Mesenchymal stem cell (in vitro differentiated cells and primary cell): ENCODE results near the gene GALNT10.

Experiments used
- DNase-seq: peaks from one replicate; pipeline ENCODE4 v3.0.0-alpha.2; 2013
- H2AFZ ChIP-seq: one replicate; pipeline ENCODE4 v1.6.1; 2013; ENCODE audit warnings: low read depth, mild to moderate bottlenecking, control low read depth, inconsistent platforms, low read length, moderate library complexity
- H2AK5ac ChIP-seq: 2 replicates; pipeline ENCODE4 v1.6.1; 2013; ENCODE audit warnings: low read length, moderate library complexity, mild to moderate bottlenecking, inconsistent platforms; ENCODE audit not compliant: severe bottlenecking
- H2BK120ac ChIP-seq: one replicate; pipeline ENCODE4 v1.6.1; 2013; ENCODE audit warnings: low read depth, mild to moderate bottlenecking, inconsistent platforms, low read length, moderate library complexity
- H2BK12ac ChIP-seq, 2 experiments: one replicate each; pipeline ENCODE4 v1.6.1; 2013; ENCODE audit warnings: inconsistent platforms in 2 of 2, low read length in 2 of 2, mild to moderate bottlenecking in 2 of 2, moderate library complexity in 2 of 2, control low read depth in 1 of 2
- H2BK15ac ChIP-seq: one replicate; pipeline ENCODE4 v1.6.1; 2013; ENCODE audit warnings: mild to moderate bottlenecking, low read depth, inconsistent platforms; ENCODE audit not compliant: poor library complexity, severe bottlenecking
- H2BK5ac ChIP-seq: 2 replicates; pipeline ENCODE4 v1.6.1; 2013; ENCODE audit warnings: low read depth, mild to moderate bottlenecking, low read length, control low read depth, inconsistent platforms; ENCODE audit not compliant: poor library complexity, severe bottlenecking
- H3K14ac ChIP-seq, 2 experiments: one replicate each; pipeline ENCODE4 v1.6.1; 2013; ENCODE audit warnings: inconsistent platforms in 2 of 2, low read length in 2 of 2, control low read depth in 1 of 2, mild to moderate bottlenecking in 1 of 2, moderate library complexity in 1 of 2
- H3K18ac ChIP-seq, 2 experiments: one replicate each; pipeline ENCODE4 v1.6.1; 2013; ENCODE audit warnings: inconsistent platforms in 2 of 2, low read length in 2 of 2, control low read depth in 1 of 2, low read depth in 1 of 2, mild to moderate bottlenecking in 1 of 2
- H3K23ac ChIP-seq, 2 experiments: one replicate each; pipeline ENCODE4 v1.6.1; 2013; ENCODE audit warnings: inconsistent platforms in 2 of 2, low read length in 2 of 2, mild to moderate bottlenecking in 2 of 2, moderate library complexity in 2 of 2, control low read depth in 1 of 2
- H3K27ac ChIP-seq: 2 replicates; pipeline ENCODE4 v1.5.1; 2013; ENCODE audit warnings: mild to moderate bottlenecking, moderate library complexity, low read length, control low read depth, inconsistent platforms; ENCODE audit not compliant: poor library complexity, severe bottlenecking
- H3K27me3 ChIP-seq, 2 experiments: 2 replicates each; pipeline versions ENCODE4 v1.6.1 to v1.7.0; 2013; ENCODE audit warnings: low read length in 2 of 2, mild to moderate bottlenecking in 2 of 2, moderate library complexity in 2 of 2, control low read depth in 1 of 2, inconsistent platforms in 1 of 2; ENCODE audit not compliant: control insufficient read depth in 1 of 2, insufficient read depth in 1 of 2
- H3K36me3 ChIP-seq, 2 experiments: 2 replicates each; pipeline versions ENCODE4 v1.6.1 to v1.7.0; 2013; ENCODE audit warnings: low read length in 2 of 2, control low read depth in 1 of 2, inconsistent platforms in 1 of 2, low read depth in 1 of 2, mild to moderate bottlenecking in 1 of 2; ENCODE audit not compliant: insufficient read depth in 2 of 2, control insufficient read depth in 1 of 2
- H3K4ac ChIP-seq, 2 experiments: one replicate each; pipeline ENCODE4 v1.6.1; 2013; ENCODE audit warnings: inconsistent platforms in 2 of 2, low read length in 2 of 2, mild to moderate bottlenecking in 2 of 2, moderate library complexity in 2 of 2, control low read depth in 1 of 2, low read depth in 1 of 2
- H3K4me1 ChIP-seq: 2 replicates; pipeline ENCODE4 v1.6.1; 2013; ENCODE audit warnings: low read depth, low read length, control low read depth; ENCODE audit not compliant: control insufficient read depth, insufficient read depth
- H3K4me2 ChIP-seq: 2 replicates; pipeline ENCODE4 v1.6.1; 2013; ENCODE audit warnings: low read length, mild to moderate bottlenecking, inconsistent platforms; ENCODE audit not compliant: poor library complexity, severe bottlenecking
- H3K4me3 ChIP-seq, 2 experiments: 2 replicates each; pipeline versions ENCODE4 v1.5.1 to v1.7.0; 2013; ENCODE audit warnings: low read length in 2 of 2, mild to moderate bottlenecking in 2 of 2, control low read depth in 1 of 2, low read depth in 1 of 2; ENCODE audit not compliant: insufficient read depth in 1 of 2
- H3K79me1 ChIP-seq: replicated peaks from 2 replicates; pipeline ENCODE4 v1.6.1; 2013; ENCODE audit warnings: mild to moderate bottlenecking, control low read depth, low read length, inconsistent platforms; ENCODE audit not compliant: poor library complexity, severe bottlenecking
- H3K9ac ChIP-seq: 2 replicates; pipeline ENCODE4 v1.7.0; 2013; ENCODE audit warnings: mild to moderate bottlenecking, low read length, moderate library complexity
- H3K9me3 ChIP-seq: 2 replicates; pipeline ENCODE4 v1.7.0; 2013; ENCODE audit warnings: mild to moderate bottlenecking, low read length; ENCODE audit not compliant: control insufficient read depth
- H4K8ac ChIP-seq: one replicate; pipeline ENCODE4 v1.6.1; 2013; ENCODE audit warnings: inconsistent platforms, mild to moderate bottlenecking, low read length, moderate library complexity
- H4K91ac ChIP-seq: one replicate; pipeline ENCODE4 v1.6.1; 2013; ENCODE audit warnings: mild to moderate bottlenecking, low read length, inconsistent platforms
- WGBS: methylation state at CpG from one replicate; pipeline ENCODE4 v1.1.7; 2013; ENCODE audit warnings: mixed read lengths; 5-methylcytosine and 5-hydroxymethylcytosine counted together

GALNT10 gene

GRCh38 chr5:154179846-154180710, 10.5 kb upstream of the GALNT10 start:
- no peak overlapping the region for H2AK5ac ChIP-seq
- H2BK5ac ChIP-seq, result no peak overlapping the region
- H3K4me2 ChIP-seq, result no peak overlapping the region
- H4K8ac ChIP-seq, result no peak overlapping the region
- no peak overlapping the region for H3K4me3 ChIP-seq
- peaks cover 32 to 49% of the 10 kb centered on the region in 2 experiments for H3K27me3 ChIP-seq
- H3K18ac ChIP-seq, result no peak overlapping the region
- H2BK12ac ChIP-seq, result no peak overlapping the region
- no peaks in the 10 kb centered on the region for H3K4me1 ChIP-seq
- H2BK120ac ChIP-seq, result no peak overlapping the region
- no peaks in the 10 kb centered on the region for H3K79me1 ChIP-seq
- H3K36me3 ChIP-seq, result no peaks in the 10 kb centered on the region
- H2AFZ ChIP-seq, result no peak overlapping the region
- no peak overlapping the region for H4K91ac ChIP-seq
- no peak overlapping the region for H3K9ac ChIP-seq
- no peaks in the 10 kb centered on the region for H3K9me3 ChIP-seq
- no peak overlapping the region for H3K14ac ChIP-seq
- 64% methylated on average over 13 of the region's 13 CpGs for WGBS
- H3K27ac ChIP-seq, result no peak overlapping the region
- peak; percentile 68 for DNase-seq
- H3K4ac ChIP-seq, result no peak overlapping the region
- no peak overlapping the region for H3K23ac ChIP-seq
- H2BK15ac ChIP-seq, result no peak overlapping the region

- H4K8ac ChIP-seq, result no peak overlapping the region
- no peaks in the 10 kb centered on the region for H3K4me1 ChIP-seq
- no peaks in the 10 kb centered on the region for H3K79me1 ChIP-seq
- no peak overlapping the region for H2BK5ac ChIP-seq
- H3K4me2 ChIP-seq, result no peak overlapping the region
- no peak for DNase-seq
- no peak overlapping the region for H3K14ac ChIP-seq
- H2BK120ac ChIP-seq, result no peak overlapping the region
- no peak overlapping the region for H3K9ac ChIP-seq
- no peaks in the 10 kb centered on the region for H3K9me3 ChIP-seq
- no peak overlapping the region for H3K4me3 ChIP-seq
- H3K23ac ChIP-seq, result no peak overlapping the region
- no peak overlapping the region for H3K4ac ChIP-seq
- WGBS, result 94% methylated on average over 1 of the region's 1 CpG
- no peak overlapping the region for H2BK15ac ChIP-seq
- no peak overlapping the region for H4K91ac ChIP-seq
- H3K36me3 ChIP-seq, result no peaks in the 10 kb centered on the region
- H3K27ac ChIP-seq, result no peak overlapping the region
- no peak overlapping the region for H2BK12ac ChIP-seq
- H3K27me3 ChIP-seq, result peaks cover 29 to 51% of the 10 kb centered on the region in 2 experiments
- no peak overlapping the region for H2AFZ ChIP-seq
- no peak overlapping the region for H2AK5ac ChIP-seq
- no peak overlapping the region for H3K18ac ChIP-seq
Observed at GRCh38 chr5:154181161-154181560, 9.4 kb upstream of the GALNT10 start.

GRCh38 chr5:154189256-154189818, 1.2 kb upstream of the GALNT10 start:
- no peaks in the 10 kb centered on the region for H3K9me3 ChIP-seq

More at GRCh38 chr5:154189256-154189818, 1.2 kb upstream of the GALNT10 start:
- Histone ChIP-seq H2AK5ac (peak overlapping the region; percentile 27), H3K18ac (peak overlapping the region in 1 of 2 experiments; percentile 90), H2AFZ (peak overlapping the region; percentile 90), H4K91ac (no peak overlapping the region), H2BK5ac (no peak overlapping the region), H4K8ac (no peak overlapping the region), H3K4ac (no peak overlapping the region), H3K36me3 (no peaks in the 10 kb centered on the region), H3K23ac (peak overlapping the region in 1 of 2 experiments; percentile 0), H2BK12ac (peak overlapping the region in 1 of 2 experiments; percentile 33), H2BK15ac (no peak overlapping the region), H2BK120ac (no peak overlapping the region), H3K27me3 (peaks cover 0 to 20% of the 10 kb centered on the region in 2 experiments), H3K4me3 (peak overlapping the region; percentile 82 to 94), H3K79me1 (peaks cover 16% of the 10 kb centered on the region), H3K4me1 (peaks cover 16% of the 10 kb centered on the region), H3K27ac (no peak overlapping the region), H3K14ac (peak overlapping the region in 1 of 2 experiments; percentile 38), H3K4me2 (peak overlapping the region; percentile 96), H3K9ac (peak overlapping the region; percentile 76)
- peak; percentile 36 for DNase-seq
- WGBS, result 3% methylated on average over 25 of the region's 25 CpGs
